Fibroblast of the aortic adventitia (primary cell): ENCODE data around the gene SLK. TPM values are rescaled to one million over a fixed set of nuclear protein-coding genes. Genes with fewer than 3 reads are reported as not detected.

Experiments
- DNase-seq: peaks from one replicate; pipeline ENCODE4 v3.0.0-alpha.2; 2010; ENCODE audit warnings: low read depth
- H3K4me3 ChIP-seq: 2 replicates; pipeline ENCODE4 v1.5.1; 2011; ENCODE audit warnings: low read depth, mild to moderate bottlenecking, control low read depth, low read length, moderate library complexity
- total RNA-seq: library from RNA; depleted of rRNA; stranded (reverse); fragments of >200 nt; gene quantifications from 2 replicates; pipeline ENCODE4 v1.2.3, GENCODE V29; 2012; ENCODE audit warnings: low replicate concordance
- TF ChIP-seq, protein P1 (sequence below): IDR thresholded peaks from 2 replicates; pipeline ENCODE4 v1.5.1; 2011; ENCODE audit warnings: mild to moderate bottlenecking, low read length, control low read depth, inconsistent platforms; ENCODE audit not compliant: insufficient read depth

Gene SLK
- total RNA-seq, 1 donor = 81.3 TPM

DNA sequence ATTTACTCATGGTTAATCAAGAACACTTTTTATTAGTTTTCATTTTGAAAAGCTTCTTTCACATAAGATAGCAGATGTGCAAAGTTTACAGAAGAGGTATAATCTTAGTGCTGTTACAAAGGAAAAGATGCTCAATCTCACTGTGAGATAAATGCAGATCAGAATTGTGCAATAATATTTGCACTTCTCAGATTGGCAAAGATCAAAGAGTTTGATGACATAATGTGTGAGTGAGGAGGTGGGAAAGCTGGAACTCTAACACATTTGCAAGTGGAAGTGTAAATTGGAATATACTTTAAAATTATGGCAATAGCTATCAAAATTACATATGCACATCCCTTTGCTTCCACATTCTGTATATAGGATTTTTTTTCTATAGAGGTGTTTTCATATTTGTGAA is 27.4 kb upstream of the SLK start:
- no peak overlapping the region for H3K4me3 ChIP-seq
- TF ChIP-seq, protein P1, sequence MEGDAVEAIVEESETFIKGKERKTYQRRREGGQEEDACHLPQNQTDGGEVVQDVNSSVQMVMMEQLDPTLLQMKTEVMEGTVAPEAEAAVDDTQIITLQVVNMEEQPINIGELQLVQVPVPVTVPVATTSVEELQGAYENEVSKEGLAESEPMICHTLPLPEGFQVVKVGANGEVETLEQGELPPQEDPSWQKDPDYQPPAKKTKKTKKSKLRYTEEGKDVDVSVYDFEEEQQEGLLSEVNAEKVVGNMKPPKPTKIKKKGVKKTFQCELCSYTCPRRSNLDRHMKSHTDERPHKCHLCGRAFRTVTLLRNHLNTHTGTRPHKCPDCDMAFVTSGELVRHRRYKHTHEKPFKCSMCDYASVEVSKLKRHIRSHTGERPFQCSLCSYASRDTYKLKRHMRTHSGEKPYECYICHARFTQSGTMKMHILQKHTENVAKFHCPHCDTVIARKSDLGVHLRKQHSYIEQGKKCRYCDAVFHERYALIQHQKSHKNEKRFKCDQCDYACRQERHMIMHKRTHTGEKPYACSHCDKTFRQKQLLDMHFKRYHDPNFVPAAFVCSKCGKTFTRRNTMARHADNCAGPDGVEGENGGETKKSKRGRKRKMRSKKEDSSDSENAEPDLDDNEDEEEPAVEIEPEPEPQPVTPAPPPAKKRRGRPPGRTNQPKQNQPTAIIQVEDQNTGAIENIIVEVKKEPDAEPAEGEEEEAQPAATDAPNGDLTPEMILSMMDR = no peak
- no peak for DNase-seq

DNA sequence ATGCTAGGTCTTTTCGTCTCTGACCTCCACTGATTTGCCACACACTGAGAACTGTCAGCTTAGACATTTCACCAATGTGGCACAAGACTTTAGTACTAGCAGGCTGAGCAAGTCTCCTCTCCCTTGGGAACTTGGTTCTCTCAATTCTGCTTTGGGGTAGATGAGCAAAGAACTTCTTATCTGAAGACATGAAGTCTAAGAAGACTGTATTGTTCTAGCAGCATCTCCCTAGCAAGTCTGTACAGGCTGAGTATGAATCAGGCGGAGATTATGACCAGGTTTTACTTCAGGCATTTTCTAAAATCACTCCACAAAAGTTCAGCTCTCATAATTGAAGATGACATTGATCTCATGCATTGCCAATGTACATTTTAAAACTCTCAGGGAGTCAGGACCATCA is 25.1 kb upstream of the SLK start:
- no peak for DNase-seq
- TF ChIP-seq, protein P1 = no peak
- no peak overlapping the region for H3K4me3 ChIP-seq

DNA sequence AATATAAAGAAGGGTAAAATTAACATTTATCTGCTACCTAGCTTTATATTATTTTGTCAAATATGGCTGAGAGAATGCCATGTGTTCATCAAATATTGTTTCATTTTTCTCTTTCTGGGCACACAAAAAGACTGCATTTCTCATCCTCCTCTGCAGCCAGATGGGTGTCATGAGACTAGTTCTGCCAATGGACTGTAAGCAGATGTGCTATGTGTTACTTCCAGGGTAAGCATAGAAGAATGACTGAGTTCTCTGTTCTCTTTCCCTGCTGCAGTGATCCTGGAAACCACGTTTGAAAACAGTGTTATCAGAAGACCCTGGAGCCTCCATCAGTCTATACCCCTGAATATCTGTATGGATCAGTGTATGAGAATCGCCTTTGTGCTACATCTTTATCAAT is 24.1 kb upstream of the SLK start:
- peak; percentile 9 for DNase-seq
- H3K4me3 ChIP-seq = no peak overlapping the region
- TF ChIP-seq, protein P1 = no peak

DNA sequence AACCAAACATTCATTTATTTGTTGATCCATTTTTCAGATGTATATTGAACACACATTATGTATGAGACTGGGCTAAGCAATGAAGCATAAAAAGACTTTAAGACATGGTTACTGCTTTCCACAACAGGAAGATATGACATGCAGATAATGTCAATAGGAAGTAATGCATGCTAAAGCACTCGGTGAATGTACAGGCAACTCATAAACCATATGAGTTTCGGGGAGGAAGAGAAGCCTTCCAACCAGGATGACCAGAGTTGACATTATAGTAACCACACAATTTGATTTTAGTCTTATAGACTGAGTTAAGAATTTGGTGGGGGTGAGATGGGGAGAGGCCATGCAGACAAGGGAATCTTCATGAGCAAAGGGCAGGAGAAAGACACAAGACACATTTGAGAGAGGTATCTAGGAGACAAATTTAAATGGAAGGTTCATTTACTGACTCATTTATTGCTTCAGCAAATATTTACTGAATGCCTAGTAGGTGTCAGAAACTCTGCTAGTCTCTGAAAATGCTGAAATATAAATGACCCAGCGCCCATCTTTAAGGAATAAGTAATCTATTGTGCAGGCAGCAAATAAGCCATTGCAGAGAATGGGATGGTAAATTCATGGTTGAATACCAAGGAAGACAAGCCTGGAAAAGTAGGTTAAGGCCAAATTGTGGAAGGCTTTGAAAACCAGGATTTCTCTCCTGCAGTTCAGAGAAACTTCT is 19.0 kb upstream of the SLK start:
- TF ChIP-seq, protein P1 = no peak
- no peak for DNase-seq
- H3K4me3 ChIP-seq = no peak overlapping the region

DNA sequence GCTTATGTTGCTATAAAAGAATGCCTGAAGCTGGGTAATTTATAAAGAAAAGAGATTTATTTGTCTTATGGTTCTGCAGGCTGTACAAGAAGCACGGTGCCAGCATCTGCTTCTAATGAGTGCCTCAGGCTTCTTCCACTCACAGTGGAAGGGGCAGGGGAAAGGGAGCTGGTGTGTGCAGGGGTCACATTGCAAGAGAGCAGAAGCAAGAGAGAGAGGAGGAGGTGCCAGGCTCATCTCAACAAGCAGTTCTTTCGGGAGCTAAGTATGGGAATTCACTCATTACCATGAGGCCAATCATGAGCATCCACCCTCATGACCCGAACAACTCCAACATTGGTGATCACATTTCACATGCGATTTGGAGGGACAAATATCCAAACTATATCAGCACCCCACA is 17.2 kb upstream of the SLK start:
- DNase-seq = no peak
- TF ChIP-seq, protein P1 = no peak
- no peak overlapping the region for H3K4me3 ChIP-seq

DNA sequence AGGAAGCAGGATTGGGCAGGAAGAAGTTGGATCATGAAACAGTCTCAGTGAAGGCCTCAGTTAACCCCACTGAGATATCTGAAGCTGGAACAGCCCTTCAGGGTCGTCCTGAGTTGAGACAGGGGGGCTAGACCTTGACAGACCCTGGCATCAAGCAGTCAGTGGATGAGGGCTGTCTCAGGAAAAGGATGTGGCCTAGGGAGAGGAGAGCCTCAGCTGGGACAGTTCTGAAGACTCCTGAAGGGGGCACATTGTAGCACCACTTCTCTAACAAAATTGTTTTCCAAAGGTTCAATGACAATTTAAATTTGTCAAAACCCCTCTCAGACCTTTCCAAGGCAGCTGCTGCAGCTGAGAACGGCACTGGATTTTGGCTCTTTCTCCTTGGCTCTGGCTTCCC is 15.8 kb upstream of the SLK start:
- DNase-seq = no peak
- TF ChIP-seq, protein P1 = no peak

DNA sequence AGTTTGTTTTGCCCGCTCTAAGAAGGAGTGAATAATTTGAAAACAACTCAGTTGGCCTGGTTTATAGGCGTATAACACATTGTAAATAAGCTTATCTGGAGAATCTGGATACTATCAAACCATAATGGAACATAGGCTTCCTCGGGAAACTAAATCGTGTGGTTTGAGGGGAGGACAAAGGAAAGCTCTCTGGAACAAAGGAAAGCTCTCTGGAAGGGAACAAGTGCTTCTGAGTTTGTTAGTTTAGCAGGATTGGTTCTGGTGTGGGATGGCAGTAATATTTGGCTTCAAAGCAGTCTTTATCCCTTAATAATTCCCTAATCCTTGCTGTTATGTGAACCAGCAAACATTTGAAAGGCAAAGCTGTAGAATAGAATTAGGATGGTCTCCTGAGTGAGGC is 15.0 kb upstream of the SLK start:
- no peak for DNase-seq
- H3K4me3 ChIP-seq = no peak overlapping the region
- TF ChIP-seq, protein P1 = no peak

More for the DNA sequence above, 15.8 kb upstream of the SLK start:
- H3K4me3 ChIP-seq = no peak overlapping the region
